Measurements from ENCODE around the gene RDX.

DNA sequence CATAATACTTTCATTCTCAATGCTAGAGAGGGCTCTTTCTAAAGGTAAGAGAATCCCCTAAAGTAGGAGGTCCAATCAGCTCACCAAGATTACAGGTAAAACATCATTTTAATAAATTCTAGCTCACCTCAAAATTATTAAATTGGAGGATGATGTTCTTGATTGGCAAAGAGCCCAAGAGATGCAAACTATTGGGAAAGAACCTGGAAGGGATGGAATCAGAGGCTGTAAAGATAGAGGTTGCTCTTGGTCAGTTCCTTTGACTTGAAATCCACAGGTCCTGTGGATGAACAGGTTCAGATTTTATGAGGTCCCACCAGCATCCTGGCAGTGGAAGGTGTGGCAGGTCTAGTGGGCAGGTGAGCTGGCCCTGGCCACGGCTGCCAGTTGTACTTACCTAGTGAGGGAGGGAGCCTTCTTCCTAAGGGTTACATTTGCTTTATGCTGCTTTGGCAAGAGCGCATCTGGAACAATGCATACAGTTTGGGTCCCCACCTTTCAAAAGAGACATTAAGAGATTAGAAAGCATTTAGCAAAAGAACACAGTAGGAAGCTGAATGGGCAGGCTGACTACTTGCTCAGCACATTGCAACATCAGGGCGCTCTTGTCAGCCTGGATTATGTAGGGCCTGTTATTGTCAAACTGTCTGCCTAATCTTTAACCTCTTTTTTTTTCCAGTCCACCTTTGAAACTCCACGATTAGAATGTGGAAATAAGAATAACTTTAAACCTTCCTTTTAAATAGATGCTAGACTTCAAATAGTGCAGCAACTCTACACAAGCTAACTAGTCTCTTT is 97.0 kb downstream of the RDX start:
- no peak for TF ChIP-seq TAF1 (IDR thresholded peaks at IDR 0.05; ENCODE audit: low read depth)
- TF ChIP-seq RAD21 (IDR thresholded peaks at IDR 0.05; ENCODE audit: low read depth): no peak
- no peak for TF ChIP-seq CREB1 (IDR thresholded peaks at IDR 0.05; ENCODE audit: low read depth)
- TF ChIP-seq, protein P1, sequence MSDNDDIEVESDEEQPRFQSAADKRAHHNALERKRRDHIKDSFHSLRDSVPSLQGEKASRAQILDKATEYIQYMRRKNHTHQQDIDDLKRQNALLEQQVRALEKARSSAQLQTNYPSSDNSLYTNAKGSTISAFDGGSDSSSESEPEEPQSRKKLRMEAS (IDR thresholded peaks at IDR 0.05): no peak
- TF ChIP-seq, protein P2, sequence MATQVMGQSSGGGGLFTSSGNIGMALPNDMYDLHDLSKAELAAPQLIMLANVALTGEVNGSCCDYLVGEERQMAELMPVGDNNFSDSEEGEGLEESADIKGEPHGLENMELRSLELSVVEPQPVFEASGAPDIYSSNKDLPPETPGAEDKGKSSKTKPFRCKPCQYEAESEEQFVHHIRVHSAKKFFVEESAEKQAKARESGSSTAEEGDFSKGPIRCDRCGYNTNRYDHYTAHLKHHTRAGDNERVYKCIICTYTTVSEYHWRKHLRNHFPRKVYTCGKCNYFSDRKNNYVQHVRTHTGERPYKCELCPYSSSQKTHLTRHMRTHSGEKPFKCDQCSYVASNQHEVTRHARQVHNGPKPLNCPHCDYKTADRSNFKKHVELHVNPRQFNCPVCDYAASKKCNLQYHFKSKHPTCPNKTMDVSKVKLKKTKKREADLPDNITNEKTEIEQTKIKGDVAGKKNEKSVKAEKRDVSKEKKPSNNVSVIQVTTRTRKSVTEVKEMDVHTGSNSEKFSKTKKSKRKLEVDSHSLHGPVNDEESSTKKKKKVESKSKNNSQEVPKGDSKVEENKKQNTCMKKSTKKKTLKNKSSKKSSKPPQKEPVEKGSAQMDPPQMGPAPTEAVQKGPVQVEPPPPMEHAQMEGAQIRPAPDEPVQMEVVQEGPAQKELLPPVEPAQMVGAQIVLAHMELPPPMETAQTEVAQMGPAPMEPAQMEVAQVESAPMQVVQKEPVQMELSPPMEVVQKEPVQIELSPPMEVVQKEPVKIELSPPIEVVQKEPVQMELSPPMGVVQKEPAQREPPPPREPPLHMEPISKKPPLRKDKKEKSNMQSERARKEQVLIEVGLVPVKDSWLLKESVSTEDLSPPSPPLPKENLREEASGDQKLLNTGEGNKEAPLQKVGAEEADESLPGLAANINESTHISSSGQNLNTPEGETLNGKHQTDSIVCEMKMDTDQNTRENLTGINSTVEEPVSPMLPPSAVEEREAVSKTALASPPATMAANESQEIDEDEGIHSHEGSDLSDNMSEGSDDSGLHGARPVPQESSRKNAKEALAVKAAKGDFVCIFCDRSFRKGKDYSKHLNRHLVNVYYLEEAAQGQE (IDR thresholded peaks at IDR 0.05; ENCODE audit: low read depth): no peak
- no peak for TF ChIP-seq YY1 (IDR thresholded peaks at IDR 0.05; ENCODE audit: low read depth)
- TF ChIP-seq EP300 (IDR thresholded peaks at IDR 0.05; ENCODE audit: borderline replicate concordance): no peak
- TF ChIP-seq, protein P3, sequence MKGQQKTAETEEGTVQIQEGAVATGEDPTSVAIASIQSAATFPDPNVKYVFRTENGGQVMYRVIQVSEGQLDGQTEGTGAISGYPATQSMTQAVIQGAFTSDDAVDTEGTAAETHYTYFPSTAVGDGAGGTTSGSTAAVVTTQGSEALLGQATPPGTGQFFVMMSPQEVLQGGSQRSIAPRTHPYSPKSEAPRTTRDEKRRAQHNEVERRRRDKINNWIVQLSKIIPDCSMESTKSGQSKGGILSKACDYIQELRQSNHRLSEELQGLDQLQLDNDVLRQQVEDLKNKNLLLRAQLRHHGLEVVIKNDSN (IDR thresholded peaks at IDR 0.05): no peak
